Middle frontal gyrus (tissue), 1 donor: Measurements from ENCODE around the gene CSRP2.

Source experiments
- DNase-seq: peaks from one replicate; pipeline ENCODE4 v3.0.0-alpha.2; 2015; ENCODE audit warnings: low spot score; ENCODE audit errors: extremely low spot score

CSRP2 gene

DNA sequence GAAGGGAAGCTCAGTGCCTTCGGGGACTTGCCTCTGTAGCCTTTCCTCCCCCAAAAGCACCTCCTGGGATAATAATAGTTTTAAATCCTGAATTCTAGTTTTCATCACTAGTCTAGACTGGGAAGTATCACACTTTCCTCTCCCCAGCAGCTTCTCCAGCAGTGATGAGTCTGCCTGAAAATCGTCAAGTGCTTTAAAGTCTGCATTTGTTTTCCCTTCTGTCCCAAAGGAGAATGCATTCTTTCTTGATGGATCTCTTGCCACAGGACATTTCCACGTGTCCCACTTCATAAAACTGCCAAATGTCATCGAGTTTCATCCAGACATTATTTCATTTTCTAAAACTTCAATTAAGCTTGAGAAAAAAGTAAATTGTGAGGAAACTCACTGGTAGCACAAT, 15.0 kb downstream of the CSRP2 start:
- DNase-seq, result no peak

DNA sequence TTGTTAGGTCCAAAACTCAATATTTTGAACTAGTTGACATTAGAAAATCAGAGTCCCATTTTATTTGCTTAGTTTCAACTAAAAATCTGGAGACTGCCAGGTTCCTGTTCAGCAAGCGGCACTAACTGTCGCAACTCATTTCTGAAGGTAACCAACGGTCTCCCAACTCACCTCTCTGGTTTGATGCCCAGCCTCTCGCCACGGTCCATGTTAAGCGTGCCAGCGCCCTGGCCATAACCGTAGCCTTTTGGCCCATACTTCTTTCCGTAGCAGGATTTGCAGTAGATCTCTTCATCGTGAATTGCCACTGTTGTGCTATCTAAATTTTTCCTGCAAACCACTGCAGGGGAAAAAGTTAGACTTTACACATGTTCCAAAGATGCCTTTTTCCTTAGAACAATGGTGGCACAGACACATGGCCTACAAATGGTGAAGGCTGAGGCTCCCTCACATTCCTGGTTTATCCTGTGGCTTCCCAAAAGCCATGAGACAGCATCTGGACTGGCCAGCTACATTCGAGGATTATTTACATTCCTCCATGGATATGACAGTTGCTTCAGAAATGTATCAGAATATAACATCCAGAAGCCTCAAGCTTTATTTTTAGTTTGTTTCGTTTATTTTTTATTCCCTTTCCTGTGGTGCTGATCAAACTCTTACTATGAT, 15.7 kb downstream of the CSRP2 start:
- no peak for DNase-seq

DNA sequence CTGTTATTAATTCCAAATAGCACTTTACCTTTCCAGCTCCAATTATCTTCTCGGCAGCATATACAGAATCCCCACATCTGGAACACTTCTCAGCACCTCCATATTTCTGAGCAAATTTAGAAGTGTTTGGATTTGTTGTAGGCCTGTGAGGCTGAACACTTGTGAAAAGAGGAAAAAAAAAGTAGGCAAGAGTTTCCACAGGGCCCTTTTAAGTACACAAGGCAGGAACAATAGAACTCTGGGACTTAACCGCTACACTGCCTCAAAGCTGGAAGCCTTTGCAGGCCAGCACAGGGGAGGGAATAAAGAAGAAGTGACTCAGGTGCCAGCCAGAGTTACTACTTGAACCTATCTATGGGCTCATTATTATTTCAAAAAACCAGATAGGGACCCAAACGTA, 18.6 kb downstream of the CSRP2 start:
- no peak for DNase-seq

DNA sequence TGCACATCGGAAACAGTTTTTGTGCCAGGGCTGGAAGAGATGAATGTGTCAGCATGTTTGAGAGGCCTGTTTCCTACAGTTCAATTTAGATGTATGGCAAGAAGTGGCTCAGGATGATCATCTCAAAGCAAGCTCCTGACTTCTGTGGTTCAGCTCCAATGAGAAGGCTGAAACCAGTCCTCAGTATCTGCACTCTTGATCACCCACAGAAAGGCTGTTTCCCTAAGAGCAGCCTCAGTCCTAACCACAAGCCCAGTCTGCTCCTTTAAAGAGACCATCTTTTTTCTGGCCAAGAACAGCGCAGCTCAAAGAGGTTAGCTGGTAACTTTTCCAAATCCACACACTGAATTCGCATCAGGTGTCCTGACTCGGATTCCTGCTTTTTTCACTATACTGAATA, 19.2 kb downstream of the CSRP2 start:
- no peak for DNase-seq

DNA sequence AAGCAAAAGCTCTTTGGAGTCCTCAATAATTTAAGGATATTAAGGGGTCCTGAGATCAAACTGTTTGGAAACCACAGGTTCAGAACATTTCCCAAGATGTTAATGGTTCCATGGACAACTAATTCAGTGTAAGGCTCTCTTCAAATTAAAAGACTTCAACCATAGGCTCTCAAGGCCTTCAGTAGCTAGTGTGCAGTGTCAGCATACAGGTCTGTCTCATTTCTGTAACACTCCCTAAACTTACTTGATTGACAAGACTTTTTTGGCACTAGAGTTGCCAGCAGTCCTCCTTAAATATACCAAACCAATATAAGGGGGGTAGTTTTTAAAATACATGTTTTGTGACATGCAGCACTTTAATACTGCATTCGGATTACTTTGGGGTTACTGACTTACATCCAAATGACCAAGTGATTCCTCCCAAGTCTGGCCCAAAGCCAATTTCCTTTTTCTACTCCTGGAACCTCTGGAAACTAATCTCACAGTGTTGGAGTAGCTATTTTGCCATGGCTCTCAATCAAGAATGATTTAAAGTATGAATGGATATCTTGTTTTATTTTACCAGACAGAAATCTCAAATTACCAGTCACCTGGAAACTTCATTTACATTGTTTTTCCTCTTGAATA, 22.7 kb downstream of the CSRP2 start:
- DNase-seq, result no peak

DNA sequence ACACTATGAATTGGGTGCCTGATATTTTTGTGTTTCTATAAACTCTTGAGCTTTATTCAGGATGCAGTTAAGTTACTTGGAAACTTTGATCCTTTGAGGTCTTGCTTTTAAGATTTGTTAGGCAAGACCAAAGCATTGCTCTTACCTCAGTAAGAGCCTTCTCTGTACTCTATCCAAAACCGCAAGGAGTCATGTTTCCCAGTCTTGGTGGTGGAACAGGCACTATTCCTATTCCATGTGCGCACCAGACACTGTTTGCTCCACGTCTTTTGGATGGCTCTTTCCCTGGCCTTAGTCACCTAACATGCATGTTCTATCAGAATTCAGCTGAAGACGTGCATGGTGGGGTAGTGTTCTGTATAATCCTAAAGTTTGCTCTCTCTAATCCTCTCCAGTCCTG, 23.5 kb downstream of the CSRP2 start:
- no peak for DNase-seq

DNA sequence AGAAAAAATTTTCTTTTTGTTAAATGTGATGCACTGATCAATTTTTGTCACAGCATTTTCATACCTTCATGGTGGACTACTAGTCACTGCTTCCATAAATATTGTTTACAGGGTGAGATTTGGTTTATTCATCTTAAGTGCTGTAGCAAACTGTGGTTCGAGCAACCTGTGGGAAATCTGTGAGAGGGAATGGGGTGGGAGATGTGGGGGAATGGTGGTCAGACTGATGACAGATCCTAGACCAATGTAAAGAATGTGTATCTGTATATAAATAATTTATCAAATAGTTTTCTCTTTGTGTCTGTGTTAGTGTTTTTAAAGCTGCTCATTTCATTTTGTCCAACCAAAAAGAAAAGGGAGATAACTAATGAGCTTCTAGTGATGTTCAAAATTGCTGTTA, 26.7 kb downstream of the CSRP2 start:
- no peak for DNase-seq

DNA sequence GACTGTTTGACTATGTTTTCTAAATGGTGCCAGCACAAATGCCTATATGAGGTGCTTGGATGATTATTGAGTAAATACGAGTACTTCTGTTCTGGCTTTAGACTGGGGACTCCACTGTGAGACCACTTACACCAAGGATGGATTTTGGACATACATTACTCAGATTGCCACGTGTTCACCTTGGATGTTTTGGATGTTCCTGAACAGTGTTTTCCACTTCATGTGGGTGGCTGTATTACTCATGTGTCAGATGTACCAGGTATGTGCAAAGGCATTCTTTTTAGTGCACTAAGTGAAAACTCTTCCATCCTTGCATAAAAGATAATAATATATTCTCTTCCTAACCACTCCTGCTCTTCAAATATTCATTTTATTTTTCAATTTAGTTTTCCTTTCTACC, 30.7 kb downstream of the CSRP2 start:
- no peak for DNase-seq

DNA sequence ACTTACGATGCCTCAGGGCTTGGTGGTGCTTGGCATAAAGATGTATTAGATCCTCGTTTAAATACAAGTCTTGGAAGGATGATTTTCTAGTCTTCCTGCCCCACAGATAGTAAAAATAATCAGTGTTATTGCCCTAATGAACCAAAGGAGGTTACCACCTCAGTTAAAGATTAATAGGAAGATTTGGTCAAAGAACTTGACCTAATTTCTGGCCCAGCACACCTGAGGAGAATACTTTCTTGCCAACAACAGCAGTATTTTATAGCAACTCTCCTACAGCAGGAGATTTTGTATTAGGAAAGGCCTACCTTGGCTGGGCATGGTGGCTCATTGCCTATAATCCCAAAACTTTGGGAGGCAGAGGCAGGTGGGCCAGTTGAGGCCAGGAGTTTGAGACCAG, 31.6 kb downstream of the CSRP2 start:
- no peak for DNase-seq

DNA sequence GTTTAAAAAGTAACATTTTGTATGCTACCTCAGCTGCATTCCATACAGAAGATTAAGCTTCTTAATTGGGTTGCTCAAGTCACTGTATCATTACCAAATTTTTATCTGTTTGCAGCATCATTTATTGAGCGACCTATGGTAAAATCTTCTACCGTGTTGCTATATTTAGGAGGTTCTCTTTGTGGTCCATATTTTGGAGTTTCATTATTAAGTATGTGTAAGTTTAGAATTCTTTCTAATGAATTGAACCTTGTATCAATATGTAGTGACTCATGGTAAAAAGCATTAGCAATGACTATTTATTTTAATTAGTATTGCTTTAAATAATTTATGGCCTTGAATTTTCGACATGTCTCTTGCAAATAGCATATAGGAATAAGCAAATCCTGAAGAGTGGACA, 42.2 kb downstream of the CSRP2 start:
- DNase-seq, result no peak

DNA sequence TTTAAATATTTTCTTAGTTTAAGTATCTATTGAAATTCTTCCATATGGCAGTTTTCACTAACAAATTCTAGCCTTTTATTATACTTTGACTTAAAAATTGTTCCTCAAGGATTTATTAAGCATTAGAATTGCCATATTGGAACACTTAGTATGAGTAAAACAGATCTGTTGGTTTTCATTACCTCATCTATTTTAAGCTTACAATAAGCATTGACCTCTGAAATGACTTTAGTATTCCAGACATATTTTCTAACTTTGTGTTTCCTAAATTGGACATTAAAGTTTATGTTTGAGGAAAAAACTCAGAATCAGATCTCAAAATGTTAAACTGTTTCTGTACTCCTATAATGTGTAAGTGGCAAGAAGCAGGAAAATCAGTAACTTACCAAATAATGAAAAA, 48.4 kb downstream of the CSRP2 start:
- DNase-seq, result no peak

DNA sequence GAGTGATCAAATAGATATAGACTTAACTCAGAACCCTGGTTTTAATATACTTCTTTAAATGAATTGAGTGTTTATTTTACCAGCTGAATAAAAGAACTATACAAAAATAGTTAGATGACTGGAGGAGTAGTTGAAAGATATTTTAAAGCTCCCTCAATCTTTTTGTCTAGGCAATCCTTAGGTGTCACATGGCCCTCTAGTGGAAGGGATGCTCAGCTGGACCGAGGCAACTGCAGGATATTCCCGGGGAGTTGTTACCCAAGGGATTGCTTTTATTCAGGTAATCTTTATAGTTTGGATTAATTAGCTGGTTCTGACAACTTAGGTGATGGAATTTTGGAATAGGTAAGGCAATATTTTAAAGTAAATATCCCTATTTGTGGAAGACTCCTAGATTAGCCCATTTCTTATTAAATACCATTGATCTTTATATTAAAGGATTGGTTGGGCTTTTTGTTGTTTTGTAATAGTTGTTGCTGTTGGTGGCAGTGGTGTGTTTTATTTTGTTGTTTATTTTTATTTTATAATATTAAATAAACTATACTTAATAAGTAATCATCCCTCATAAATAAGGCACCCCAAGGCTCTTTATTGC, 57.8 kb downstream of the CSRP2 start:
- DNase-seq, result no peak

DNA sequence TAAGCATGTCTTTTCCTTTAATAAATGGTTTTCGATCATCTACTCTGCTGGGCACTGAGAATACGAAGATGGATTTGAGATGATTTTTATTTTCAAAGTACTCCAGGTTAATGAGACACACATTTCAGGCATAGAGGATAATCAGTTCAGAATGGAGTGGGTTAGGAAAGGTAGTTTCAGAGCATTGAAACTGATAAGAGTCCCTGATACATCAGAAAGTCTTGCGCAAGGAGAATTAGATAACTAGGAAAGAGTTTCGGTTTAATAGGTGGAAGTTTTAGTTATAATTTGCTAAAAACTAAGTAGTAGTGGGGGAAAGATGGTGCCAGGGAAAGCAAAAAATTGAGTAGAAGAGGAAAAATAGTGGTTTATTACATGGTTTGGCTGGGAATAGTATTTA, 64.8 kb downstream of the CSRP2 start:
- no peak for DNase-seq

DNA sequence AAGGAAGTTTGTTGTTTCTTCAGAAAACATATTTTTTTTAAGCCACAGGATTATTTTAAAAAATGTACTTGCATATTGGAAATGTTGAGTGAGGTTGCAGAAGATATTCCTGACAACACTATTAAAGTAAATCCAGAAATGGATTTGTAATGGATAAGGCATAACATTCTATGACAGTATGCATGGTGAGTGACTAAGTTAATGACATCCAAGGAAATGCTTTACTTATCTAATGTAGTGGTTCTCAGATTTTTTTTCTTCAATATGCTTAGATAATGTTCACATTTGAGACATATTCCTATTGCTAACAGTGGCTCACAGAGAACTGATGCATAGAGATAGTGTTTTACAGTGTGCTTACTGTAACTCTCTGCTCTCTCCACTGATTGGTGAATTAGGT, 65.6 kb downstream of the CSRP2 start:
- DNase-seq, result no peak

DNA sequence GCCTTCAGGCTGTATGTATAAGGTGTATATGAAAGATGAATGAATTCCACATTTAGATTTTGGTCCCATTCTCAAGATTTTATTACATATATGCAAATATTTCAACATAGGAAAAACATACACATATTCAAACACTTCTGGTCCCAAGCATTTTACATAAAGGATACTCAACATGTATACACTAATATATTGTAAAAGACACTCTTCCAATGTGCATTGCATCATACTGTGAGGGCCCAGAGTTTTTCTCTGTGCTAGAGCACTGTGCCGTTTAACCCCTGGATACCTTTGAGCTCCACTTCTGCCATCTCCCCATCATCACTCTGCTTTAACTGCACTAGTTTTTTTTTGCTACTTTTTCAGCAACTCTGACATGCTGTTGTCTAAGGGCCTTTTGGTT, 66.8 kb downstream of the CSRP2 start:
- no peak for DNase-seq

DNA sequence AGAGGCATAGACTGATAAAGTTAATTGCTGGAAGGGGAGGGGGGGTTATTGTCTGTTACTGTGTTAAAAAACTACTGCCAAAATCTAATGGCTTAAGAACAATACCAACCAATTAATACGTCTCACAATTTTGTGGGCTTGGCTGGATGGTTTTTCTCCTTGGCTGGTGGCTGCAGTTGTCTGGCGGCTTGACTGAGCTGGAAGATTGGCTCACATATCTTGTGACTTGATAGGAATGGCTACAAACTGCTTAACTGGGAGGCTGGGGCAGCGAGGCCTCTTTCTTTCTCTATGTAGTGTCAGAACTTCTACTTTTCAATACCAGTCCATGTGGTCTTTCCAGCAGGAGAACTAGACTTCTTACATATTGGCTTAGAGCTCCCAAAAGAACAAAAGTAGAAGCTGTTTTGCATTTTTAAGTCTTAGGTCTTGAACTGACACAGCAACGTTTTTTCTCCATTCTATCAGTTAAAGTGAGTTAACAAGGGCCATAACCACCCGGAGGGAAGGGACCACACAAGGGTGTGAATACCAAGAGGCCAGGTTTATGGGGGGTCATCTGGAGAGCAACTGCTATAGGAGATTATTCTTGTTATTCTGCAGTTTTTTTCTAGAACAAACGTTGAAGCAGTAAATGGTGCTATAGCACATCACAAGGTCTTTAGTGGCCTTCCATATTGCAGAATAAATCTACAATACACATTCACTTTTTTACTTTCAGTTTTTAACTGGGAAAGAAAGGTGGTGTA, 68.0 kb downstream of the CSRP2 start:
- DNase-seq, result no peak
